ENCODE measurements around the gene RASL11B.

RASL11B gene

GRCh38 chr4:52848254-52848653, 13.9 kb upstream of the RASL11B start:
- H3K4me3 ChIP-seq (ENCODE audit: low read depth, low read length) = no peak overlapping the region
- TF ChIP-seq CTCF (IDR thresholded peaks at IDR 0.05; ENCODE audit: low read depth, low read length) = no peak
- no peak for TF ChIP-seq MAX (IDR thresholded peaks at IDR 0.05; ENCODE audit: low read depth, low read length)
- no peak for TF ChIP-seq MYC (IDR thresholded peaks at IDR 0.05; ENCODE audit: low read depth, low read length)
- TF ChIP-seq POLR2A (IDR thresholded peaks at IDR 0.05; ENCODE audit: extremely low read depth, insufficient read length) = no peak
- no peak for DNase-seq (ENCODE audit: low read depth)

GRCh38 chr4:52850406-52851124, 11.6 kb upstream of the RASL11B start:
- TF ChIP-seq POLR2A (IDR thresholded peaks at IDR 0.05; ENCODE audit: extremely low read depth, insufficient read length) (no peak), CTCF (IDR thresholded peaks at IDR 0.05; ENCODE audit: low read depth, low read length) (no peak), MAX (IDR thresholded peaks at IDR 0.05; ENCODE audit: low read depth, low read length) (no peak), MYC (IDR thresholded peaks at IDR 0.05; ENCODE audit: low read depth, low read length) (no peak)
- DNase-seq (ENCODE audit: low read depth) = no peak
- H3K4me3 ChIP-seq (ENCODE audit: low read depth, low read length) = no peak overlapping the region

GRCh38 chr4:52852041-52852440, 10.1 kb upstream of the RASL11B start:
- H3K4me3 ChIP-seq (ENCODE audit: low read depth, low read length) = no peak overlapping the region
- TF ChIP-seq MAX (IDR thresholded peaks at IDR 0.05; ENCODE audit: low read depth, low read length) (no peak), MYC (IDR thresholded peaks at IDR 0.05; ENCODE audit: low read depth, low read length) (no peak), POLR2A (IDR thresholded peaks at IDR 0.05; ENCODE audit: extremely low read depth, insufficient read length) (no peak), CTCF (IDR thresholded peaks at IDR 0.05; ENCODE audit: low read depth, low read length) (no peak)
- DNase-seq (ENCODE audit: low read depth) = no peak

- no peak overlapping the region for H3K4me3 ChIP-seq (ENCODE audit: low read depth, low read length)
- no peak for DNase-seq (ENCODE audit: low read depth)
- TF ChIP-seq MAX (IDR thresholded peaks at IDR 0.05; ENCODE audit: low read depth, low read length) (no peak), MYC (IDR thresholded peaks at IDR 0.05; ENCODE audit: low read depth, low read length) (no peak)
These were observed 9.4 kb upstream of the RASL11B start for GRCh38 chr4:52852711-52853110.

GRCh38 chr4:52853351-52853750, 8.8 kb upstream of the RASL11B start:
- no peak overlapping the region for H3K4me3 ChIP-seq (ENCODE audit: low read depth, low read length)
- DNase-seq (ENCODE audit: low read depth) = peak; percentile 10
- TF ChIP-seq MYC (IDR thresholded peaks at IDR 0.05; ENCODE audit: low read depth, low read length) (no peak), POLR2A (IDR thresholded peaks at IDR 0.05; ENCODE audit: extremely low read depth, insufficient read length) (no peak), MAX (IDR thresholded peaks at IDR 0.05; ENCODE audit: low read depth, low read length) (no peak), CTCF (IDR thresholded peaks at IDR 0.05; ENCODE audit: low read depth, low read length) (no peak)

GRCh38 chr4:52856801-52857200, 5.3 kb upstream of the RASL11B start:
- no peak overlapping the region for H3K4me3 ChIP-seq (ENCODE audit: low read depth, low read length)
- TF ChIP-seq MYC (IDR thresholded peaks at IDR 0.05; ENCODE audit: low read depth, low read length) (no peak), CTCF (IDR thresholded peaks at IDR 0.05; ENCODE audit: low read depth, low read length) (no peak), POLR2A (IDR thresholded peaks at IDR 0.05; ENCODE audit: extremely low read depth, insufficient read length) (no peak), MAX (IDR thresholded peaks at IDR 0.05; ENCODE audit: low read depth, low read length) (0 out of 2 replicates have a peak, but pooled peaks have one; percentile 13)
- DNase-seq (ENCODE audit: low read depth) = peak; percentile 44
